NCI-H2196 treated with DMSO at 0.1 percent for 48 hours (cell line): ENCODE measurements around the gene URGCP.

Experiments used
- DNase-seq: peaks from one replicate; lab custom pipeline; 2025; ENCODE audit not compliant: unreplicated experiment; lab: John Stamatoyannopoulos, UW

The URGCP gene

GRCh38 chr7:43906331-43907010 lies at the start of gene URGCP:
URGCP (minus strand) TSS chr7:43906596; CDS start chr7:43906575, 21 bp downstream.
- peak; percentile 9 for DNase-seq

GRCh38 chr7:43956027-43956426 lies 49.6 kb upstream of the URGCP start:
- DNase-seq: no peak

GRCh38 chr7:43954524-43955228 lies 48.3 kb upstream of the URGCP start:
- DNase-seq: peak; percentile 48

DNA sequence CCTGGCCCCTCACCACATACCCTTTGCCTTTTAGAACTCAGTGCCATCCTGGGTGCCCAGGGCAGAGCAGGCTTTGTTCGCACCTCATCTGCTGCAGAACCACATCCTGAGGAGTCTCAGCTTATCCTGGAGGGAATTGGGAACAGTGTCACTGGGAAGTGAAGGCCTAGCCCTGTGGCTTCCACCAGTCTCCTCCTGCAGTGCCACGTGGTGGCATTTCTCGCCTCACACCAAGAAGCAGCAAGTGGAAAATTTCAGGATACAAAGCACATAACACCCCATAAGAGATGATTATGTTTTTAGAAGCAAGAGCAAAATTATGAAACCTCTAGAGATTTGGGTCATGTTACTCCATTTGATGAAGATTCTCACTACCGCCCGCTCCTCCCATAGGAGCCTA lies 46.7 kb upstream of the URGCP start:
- no peak for DNase-seq

GRCh38 chr7:43952028-43952427 lies 45.6 kb upstream of the URGCP start:
- DNase-seq: no peak

DNA sequence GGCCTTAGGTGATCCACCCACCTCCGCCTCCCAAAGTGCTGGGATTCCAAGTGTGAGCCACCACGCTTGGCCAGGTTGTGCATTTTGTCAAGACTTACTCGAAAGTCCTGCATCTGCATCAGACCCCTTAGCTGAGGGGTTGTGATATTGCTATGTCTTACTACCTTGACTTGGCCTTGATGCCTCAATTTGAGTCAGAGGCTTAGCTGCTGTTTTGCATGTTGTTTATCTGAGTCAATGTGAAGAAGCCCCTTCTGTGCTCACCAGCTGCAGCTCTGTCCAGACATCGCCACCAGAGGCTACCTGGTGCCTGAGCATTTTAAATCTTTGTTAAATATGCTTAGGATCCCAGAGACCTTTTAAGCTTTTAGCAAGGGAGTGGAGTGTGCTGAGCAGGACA lies 37.9 kb upstream of the URGCP start:
- DNase-seq: no peak

DNA sequence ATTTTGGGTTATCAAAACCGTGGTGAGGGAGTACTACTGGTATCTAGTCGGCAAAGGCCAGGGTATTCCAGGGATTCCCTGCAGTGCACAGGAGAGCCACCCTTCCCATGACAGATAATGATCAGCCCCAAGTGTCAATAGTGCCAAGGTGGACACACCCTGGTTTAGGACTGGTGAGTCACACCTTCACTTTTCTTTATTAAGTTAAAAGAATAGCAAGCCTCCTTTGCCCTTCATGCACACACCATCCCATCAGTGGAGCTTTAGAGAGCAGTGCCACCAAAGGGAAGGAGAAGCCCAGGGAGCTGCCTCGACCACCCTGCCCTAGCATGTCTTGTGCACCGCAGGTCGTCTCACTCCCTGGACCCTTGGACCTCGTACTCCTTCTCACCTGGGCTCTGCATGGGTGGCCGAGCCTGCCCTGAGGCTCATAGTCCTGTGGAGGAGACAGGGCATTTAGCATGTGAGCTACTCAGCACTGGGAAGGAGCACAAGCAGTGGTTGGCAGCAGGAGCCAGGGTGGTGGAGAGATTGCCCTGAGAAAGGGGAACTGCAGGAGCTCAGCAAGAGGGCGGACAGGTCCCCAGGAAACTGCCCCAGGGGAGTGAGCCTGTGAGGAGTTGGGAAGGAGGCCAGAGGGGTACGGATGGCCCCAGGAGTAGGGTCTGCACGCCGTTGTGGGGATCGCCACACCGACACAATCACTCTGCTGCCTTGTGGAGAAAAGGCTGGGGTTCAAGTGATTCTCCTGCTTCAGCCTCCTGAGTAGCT lies 37.2 kb upstream of the URGCP start:
- DNase-seq: no peak

- no peak for DNase-seq
Measured at GRCh38 chr7:43942997-43943396, 36.6 kb upstream of the URGCP start.

- no peak for DNase-seq
Measured at GRCh38 chr7:43942250-43942649, 35.9 kb upstream of the URGCP start.

- no peak for DNase-seq
Measured at GRCh38 chr7:43938892-43939482, 32.6 kb upstream of the URGCP start.

DNA sequence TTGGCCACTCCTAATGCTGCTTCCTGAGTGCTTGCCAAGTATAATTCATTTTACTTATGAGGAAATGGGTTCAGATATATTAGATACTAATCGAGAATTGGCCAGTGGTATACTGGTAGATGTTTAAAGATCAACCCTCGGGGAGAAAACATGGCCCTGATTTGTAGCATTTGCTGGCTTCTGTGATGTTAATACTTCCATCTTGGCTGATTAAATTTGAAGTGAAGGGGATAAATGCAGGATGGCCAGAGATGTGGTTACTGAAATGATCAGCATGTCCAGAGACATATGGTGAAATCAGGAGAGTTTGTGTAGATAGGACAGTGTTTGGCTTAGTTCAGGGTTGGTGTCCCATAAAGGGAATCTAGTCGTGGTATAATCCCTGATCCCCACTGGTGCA lies 31.0 kb upstream of the URGCP start:
- no peak for DNase-seq

DNA sequence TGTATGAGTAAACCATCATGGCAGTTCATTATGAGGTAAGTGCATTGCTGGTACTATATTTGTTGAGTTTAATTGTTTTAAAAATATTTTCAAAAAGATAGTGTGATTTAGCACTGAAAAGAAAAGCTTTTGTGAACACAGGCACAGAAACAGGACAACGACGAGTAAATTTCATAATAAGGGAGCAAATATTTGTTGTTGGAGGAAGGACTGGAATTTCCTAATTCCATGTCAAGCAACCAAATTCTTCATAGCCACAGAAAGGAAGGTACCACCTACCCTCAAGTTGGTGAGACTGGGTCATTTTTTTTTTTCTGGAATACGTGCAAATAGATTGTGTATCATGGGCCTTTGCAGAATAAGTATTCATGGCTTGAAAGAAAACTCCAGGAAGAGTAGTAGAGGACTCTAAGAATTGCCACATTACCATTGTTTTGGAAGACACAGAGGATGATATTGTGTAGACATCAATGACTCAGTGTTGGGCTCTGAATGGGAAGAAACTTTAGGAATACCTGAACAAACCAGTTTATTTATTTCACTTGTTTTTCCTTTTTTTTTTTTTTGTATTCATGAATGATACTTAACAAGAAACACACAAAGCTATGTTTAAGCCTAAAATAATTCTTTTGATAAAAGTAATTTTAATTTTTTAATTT lies 27.6 kb upstream of the URGCP start:
- DNase-seq: no peak

- no peak for DNase-seq
Measured at GRCh38 chr7:43931346-43931745, 24.9 kb upstream of the URGCP start.

DNA sequence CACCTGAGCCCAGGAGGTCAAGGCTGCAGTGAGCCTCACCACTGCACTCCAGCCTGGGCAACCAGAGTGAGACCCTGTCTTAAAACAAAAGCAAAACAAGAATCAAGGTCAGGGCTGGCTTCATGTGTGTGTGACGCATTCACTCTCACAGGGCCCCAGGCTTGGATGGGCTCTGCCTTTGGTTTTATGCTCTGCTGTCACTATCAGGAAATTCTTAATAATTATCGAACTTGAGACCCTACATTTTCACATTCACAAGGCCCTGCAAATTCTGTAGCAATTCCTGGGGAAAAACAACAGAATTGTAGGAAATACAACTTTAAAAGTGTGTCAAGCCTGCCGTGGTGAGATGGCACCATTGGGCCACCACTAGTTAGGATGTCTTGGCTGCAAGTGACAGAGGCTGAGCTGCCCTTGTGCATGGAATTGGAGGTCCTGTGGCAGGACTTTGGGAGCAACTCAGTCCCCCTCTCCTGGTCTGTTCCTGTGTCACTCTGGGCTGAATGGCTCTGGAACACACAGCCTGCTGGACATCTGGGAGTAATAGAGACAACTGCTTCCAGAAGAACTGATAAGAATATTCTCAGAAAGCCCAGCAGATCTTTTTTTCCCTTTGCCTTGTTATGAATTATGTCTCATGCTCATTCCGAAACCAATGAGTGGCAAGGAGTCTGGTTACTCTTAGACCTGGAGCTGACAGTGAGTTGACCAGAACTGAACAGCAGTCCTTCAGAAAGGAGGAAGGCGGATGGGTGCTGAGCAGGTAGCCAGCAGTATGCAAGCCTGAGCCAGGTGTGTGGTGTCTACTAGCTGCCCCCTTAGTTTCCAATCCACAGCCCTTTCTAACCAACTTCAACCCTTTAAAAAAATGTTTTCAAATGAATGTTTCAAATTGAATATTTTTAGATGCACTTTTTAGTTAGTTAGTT lies 23.4 kb upstream of the URGCP start:
- DNase-seq: no peak

DNA sequence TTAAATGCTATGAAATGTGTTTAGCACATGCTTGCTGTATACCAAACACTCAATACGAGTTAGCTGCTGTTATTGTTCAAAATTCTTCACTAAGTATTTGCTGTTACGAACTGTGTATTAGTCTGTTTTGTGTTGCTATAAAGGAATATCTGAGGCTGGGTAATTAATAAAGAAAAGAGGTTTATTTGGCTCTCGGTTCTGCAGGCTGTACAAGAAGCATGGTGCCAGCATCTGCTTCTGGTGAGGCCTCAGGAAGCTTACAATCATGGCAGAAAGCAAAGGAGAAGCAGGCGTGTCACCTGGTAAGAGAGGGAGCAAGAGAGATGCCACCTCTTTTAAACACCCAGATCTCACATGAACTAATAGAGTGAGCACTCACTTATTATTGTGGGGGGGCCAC lies 21.4 kb upstream of the URGCP start:
- DNase-seq: no peak

GRCh38 chr7:43926798-43927123 lies 20.4 kb upstream of the URGCP start:
- DNase-seq: no peak

DNA sequence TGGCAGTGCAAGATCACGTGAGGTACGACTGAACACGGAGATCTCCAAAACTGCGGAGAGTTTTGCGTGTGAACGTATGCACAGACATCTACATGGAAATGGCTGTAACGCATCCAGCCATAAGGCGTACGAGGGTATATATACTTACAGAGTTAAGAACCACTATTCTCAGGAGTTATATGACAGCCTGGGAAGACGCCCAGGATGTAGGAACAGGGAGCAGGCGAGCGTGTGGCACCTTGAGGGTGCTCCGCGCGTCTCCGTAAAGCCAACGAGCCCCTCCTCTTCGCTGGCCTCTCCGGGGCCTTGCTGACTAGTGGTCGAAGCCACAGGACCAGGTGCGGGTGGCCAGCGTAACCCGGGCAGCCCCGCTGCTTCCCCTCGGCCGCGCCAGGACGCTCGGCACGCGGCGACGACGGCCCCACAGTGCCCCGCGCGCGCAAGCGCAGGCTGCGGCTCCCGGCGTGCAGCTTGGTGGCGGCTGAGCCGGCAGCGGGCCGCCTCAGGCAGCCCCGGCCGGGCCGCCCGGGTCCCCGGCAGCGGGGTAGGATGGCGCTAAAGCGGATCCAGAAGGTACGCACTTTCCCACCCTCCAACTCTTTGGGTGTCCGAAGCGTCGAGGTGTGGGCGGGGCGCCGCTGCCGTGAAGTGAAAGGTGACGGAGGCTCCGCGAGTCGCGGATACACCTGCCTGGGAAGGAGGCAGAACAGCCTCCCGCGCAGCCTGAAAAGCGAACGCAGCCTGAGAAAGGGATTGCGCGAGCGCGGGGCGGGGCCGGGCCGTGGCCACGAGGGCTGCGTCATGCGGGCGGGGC lies 19.8 kb upstream of the URGCP start, which contains the start of gene UBE2D4:
Gene UBE2D4, plus strand, starts transcription at position 453 of the 814 bp plus-strand sequence. Its CDS starts 97 bp downstream, at position 550.
- DNase-seq: peak; percentile 66

DNA sequence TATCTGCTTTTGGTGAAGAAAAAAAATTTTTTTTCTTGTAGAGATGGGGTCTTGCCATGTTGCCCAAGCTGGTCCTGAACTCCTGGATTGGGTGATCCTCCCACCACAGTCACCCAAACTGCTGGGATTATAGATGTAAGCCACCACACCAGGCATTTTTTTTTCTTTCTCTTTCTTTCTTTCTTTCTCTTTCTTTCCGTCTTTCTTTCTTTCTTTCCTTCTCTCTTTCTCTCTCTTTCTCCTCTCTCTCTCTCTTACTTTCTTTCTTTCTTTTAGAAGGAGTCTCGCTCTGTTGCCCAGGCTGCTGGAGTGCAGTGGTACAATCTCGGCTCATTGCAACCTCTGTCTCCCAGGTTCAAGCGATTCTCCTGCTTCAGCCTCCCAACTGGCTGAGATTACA lies 16.3 kb upstream of the URGCP start:
- DNase-seq: no peak

- DNase-seq: no peak
Measured at GRCh38 chr7:43921423-43921822, 15.0 kb upstream of the URGCP start.
